ENCODE data around the gene MACC1.

Gene MACC1

DNA sequence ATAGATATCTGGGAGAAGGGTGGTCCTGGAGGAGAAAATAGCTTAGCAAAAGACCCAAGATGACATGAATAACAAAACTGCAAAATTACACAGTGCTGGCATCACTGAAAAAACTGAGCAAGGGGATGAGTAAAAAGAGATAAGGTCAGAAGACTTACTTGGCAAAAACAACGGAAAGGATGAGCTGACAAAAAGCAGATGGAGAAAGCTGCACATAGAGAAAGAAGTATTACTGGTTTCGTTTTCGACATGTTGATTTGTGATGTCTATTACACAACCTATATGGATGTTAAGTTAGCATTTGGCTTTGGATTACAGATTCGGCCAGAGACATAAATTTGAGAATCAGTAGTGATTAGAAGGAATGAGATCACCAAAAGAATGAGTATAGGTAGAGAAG, 132.1 kb downstream of the MACC1 start:
- H3K4me3 ChIP-seq (ENCODE audit: low read depth, low read length), result no peak overlapping the region
- H3K27me3 ChIP-seq (replicated peaks), result no peaks in the 10 kb centered on the region
- H3K36me3 ChIP-seq (replicated peaks), result no peaks in the 10 kb centered on the region
- in situ Hi-C loops (cut with HindIII; ENCODE audit: low pct_ligation_motif_present, low sequenced_read_pairs), result no loop called here
- TF ChIP-seq, protein P1, sequence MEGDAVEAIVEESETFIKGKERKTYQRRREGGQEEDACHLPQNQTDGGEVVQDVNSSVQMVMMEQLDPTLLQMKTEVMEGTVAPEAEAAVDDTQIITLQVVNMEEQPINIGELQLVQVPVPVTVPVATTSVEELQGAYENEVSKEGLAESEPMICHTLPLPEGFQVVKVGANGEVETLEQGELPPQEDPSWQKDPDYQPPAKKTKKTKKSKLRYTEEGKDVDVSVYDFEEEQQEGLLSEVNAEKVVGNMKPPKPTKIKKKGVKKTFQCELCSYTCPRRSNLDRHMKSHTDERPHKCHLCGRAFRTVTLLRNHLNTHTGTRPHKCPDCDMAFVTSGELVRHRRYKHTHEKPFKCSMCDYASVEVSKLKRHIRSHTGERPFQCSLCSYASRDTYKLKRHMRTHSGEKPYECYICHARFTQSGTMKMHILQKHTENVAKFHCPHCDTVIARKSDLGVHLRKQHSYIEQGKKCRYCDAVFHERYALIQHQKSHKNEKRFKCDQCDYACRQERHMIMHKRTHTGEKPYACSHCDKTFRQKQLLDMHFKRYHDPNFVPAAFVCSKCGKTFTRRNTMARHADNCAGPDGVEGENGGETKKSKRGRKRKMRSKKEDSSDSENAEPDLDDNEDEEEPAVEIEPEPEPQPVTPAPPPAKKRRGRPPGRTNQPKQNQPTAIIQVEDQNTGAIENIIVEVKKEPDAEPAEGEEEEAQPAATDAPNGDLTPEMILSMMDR (IDR thresholded peaks at IDR 0.05; ENCODE audit: low read depth, low read length, missing control alignments), result no peak
- no peak for DNase-seq
- no peak overlapping the region for H3K27ac ChIP-seq
